Neural progenitor cell (in vitro differentiated cells): ENCODE measurements around the gene DOHH. TPM values are rescaled to one million over a fixed set of nuclear protein-coding genes. Genes with fewer than 3 reads are reported as not detected.
A peak's percentile ranks its signal among the peaks of the same experiment; 100 is the strongest.

Experiments
- DNase-seq: peaks from one replicate; pipeline ENCODE4 v3.0.0-alpha.2; 2016; ENCODE audit warnings: low spot score
- H2AFZ ChIP-seq: fragments of 200-600 bp; sonication (generic); replicated peaks from 2 replicates; pipeline ENCODE4 v1.6.1; 2016; ENCODE audit warnings: antibody characterized with exemption
- H3F3A ChIP-seq: fragments of 200-600 bp; sonication (generic); 2 replicates; pipeline ENCODE4 v1.6.1; 2016; ENCODE audit warnings: antibody characterized with exemption, low read depth
- H3K27ac ChIP-seq: fragments of 200-600 bp; sonication (generic); 2 replicates; pipeline ENCODE4 v1.5.1; 2016; ENCODE audit warnings: mild to moderate bottlenecking
- H3K27me3 ChIP-seq: fragments of 200-600 bp; sonication (generic); 2 replicates; pipeline ENCODE4 v1.6.1; 2016; ENCODE audit warnings: mild to moderate bottlenecking, moderate library complexity
- H3K36me3 ChIP-seq: fragments of 200-600 bp; sonication (generic); 2 replicates; pipeline ENCODE4 v1.5.1; 2016
- H3K4me1 ChIP-seq: fragments of 200-600 bp; sonication (generic); 2 replicates; pipeline ENCODE4 v1.6.1; 2016; ENCODE audit warnings: mixed run types
- H3K4me2 ChIP-seq: fragments of 200-600 bp; sonication (generic); 2 replicates; pipeline ENCODE4 v1.6.1; 2016
- H3K4me3 ChIP-seq: fragments of 200-600 bp; sonication (generic); 2 replicates; pipeline ENCODE4 v1.5.1; 2016
- H3K79me2 ChIP-seq: fragments of 200-600 bp; sonication (generic); 2 replicates; pipeline ENCODE4 v1.6.1; 2016; ENCODE audit warnings: low read depth
- H3K9ac ChIP-seq: fragments of 200-600 bp; sonication (generic); 2 replicates; pipeline ENCODE4 v1.6.1; 2016
- H3K9me3 ChIP-seq: fragments of 200-600 bp; sonication (generic); 2 replicates; pipeline ENCODE4 v1.5.1; 2016; ENCODE audit warnings: low read depth
- H4K20me1 ChIP-seq: fragments of 200-600 bp; sonication (generic); 2 replicates; pipeline ENCODE4 v1.6.1; 2016; ENCODE audit warnings: low read depth
- H3K27ac Mint-ChIP-seq: 3 replicates; pipeline ENCODE4 v1.8.0; 2021; ENCODE audit warnings: mixed read lengths
- H3K27me3 Mint-ChIP-seq: 2 replicates; pipeline ENCODE4 v1.8.0; 2022; ENCODE audit warnings: low read depth, mild to moderate bottlenecking, inconsistent platforms, moderate library complexity, mixed read lengths; ENCODE audit not compliant: insufficient read depth
- H3K36me3 Mint-ChIP-seq: 3 replicates; pipeline ENCODE4 v1.8.0; 2021; ENCODE audit warnings: mixed read lengths
- H3K4me1 Mint-ChIP-seq: 3 replicates; pipeline ENCODE4 v1.8.0; 2021; ENCODE audit warnings: mixed read lengths
- H3K4me3 Mint-ChIP-seq: 3 replicates; pipeline ENCODE4 v1.8.0; 2021; ENCODE audit warnings: mild to moderate bottlenecking, moderate library complexity, mixed read lengths
- H3K9me3 Mint-ChIP-seq: 3 replicates; pipeline ENCODE4 v1.8.0; 2020; ENCODE audit warnings: mixed read lengths
- EZH2 ChIP-seq: fragments of 200-600 bp; sonication (generic); IDR thresholded peaks from 2 replicates; pipeline ENCODE4 v1.6.1; 2017; ENCODE audit warnings: antibody characterized with exemption, mild to moderate bottlenecking, moderate library complexity
- EZH2phosphoT487 ChIP-seq: fragments of 200-600 bp; sonication (generic); IDR thresholded peaks from 2 replicates; pipeline ENCODE4 v1.6.1; 2017; ENCODE audit warnings: antibody characterized with exemption
- total RNA-seq: library from RNA; depleted of rRNA; stranded (reverse); fragments of >200 nt; gene quantifications from 2 replicates; pipeline ENCODE4 v1.2.3, GENCODE V29; 2015; ENCODE audit warnings: low replicate concordance
- TF ChIP-seq, protein P1 (sequence below): fragments of 200-600 bp; sonication (generic); IDR thresholded peaks from 2 replicates; pipeline ENCODE4 v1.5.1; 2017; ENCODE audit warnings: antibody characterized with exemption, mild to moderate bottlenecking

Gene DOHH
- total RNA-seq, 1 donor from 2014 or later, result 0.69 TPM

GRCh38 chr19:3504735-3505134 lies 4.3 kb upstream of the DOHH start:
- Histone ChIP-seq H3K27ac (no peak overlapping the region), H3K27me3 (no peaks in the 10 kb centered on the region), H3K79me2 (peaks cover 40% of the 10 kb centered on the region), H3F3A (peaks cover 8% of the 10 kb centered on the region), H2AFZ (no peak overlapping the region), H3K4me3 (no peak overlapping the region), H3K9ac (no peak overlapping the region), H3K4me2 (no peak overlapping the region), H3K4me1 (peaks cover 13% of the 10 kb centered on the region), H4K20me1 (peaks cover 32% of the 10 kb centered on the region), H3K9me3 (no peaks in the 10 kb centered on the region), H3K36me3 (no peaks in the 10 kb centered on the region)
- peaks cover 8% of the 10 kb centered on the region for H3K27me3 Mint-ChIP-seq
- H3K4me3 Mint-ChIP-seq, result peak overlapping the region; percentile 94
- peak overlapping the region; percentile 48 for H3K27ac Mint-ChIP-seq
- no peaks in the 10 kb centered on the region for H3K9me3 Mint-ChIP-seq
- H3K4me1 Mint-ChIP-seq, result peaks cover 41% of the 10 kb centered on the region
- no peak for TF ChIP-seq EZH2
- TF ChIP-seq, protein P1, sequence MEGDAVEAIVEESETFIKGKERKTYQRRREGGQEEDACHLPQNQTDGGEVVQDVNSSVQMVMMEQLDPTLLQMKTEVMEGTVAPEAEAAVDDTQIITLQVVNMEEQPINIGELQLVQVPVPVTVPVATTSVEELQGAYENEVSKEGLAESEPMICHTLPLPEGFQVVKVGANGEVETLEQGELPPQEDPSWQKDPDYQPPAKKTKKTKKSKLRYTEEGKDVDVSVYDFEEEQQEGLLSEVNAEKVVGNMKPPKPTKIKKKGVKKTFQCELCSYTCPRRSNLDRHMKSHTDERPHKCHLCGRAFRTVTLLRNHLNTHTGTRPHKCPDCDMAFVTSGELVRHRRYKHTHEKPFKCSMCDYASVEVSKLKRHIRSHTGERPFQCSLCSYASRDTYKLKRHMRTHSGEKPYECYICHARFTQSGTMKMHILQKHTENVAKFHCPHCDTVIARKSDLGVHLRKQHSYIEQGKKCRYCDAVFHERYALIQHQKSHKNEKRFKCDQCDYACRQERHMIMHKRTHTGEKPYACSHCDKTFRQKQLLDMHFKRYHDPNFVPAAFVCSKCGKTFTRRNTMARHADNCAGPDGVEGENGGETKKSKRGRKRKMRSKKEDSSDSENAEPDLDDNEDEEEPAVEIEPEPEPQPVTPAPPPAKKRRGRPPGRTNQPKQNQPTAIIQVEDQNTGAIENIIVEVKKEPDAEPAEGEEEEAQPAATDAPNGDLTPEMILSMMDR, result no peak
- no peak for TF ChIP-seq EZH2phosphoT487
- no peak for DNase-seq
- H3K36me3 Mint-ChIP-seq, result peaks cover 6% of the 10 kb centered on the region

GRCh38 chr19:3503036-3503572 lies 2.6 kb upstream of the DOHH start:
- Mint-ChIP-seq H3K9me3 (no peaks in the 10 kb centered on the region), H3K4me1 (peaks cover 34% of the 10 kb centered on the region), H3K27me3 (peaks cover 7% of the 10 kb centered on the region), H3K4me3 (no peak overlapping the region), H3K36me3 (no peaks in the 10 kb centered on the region), H3K27ac (no peak overlapping the region)
- TF ChIP-seq, protein P1, result no peak
- no peak for TF ChIP-seq EZH2
- Histone ChIP-seq H3K27me3 (no peaks in the 10 kb centered on the region), H3F3A (peaks cover 8% of the 10 kb centered on the region), H2AFZ (no peak overlapping the region), H3K9me3 (no peaks in the 10 kb centered on the region), H3K4me2 (no peak overlapping the region), H3K4me3 (no peak overlapping the region), H4K20me1 (peaks cover 16% of the 10 kb centered on the region), H3K79me2 (peaks cover 40% of the 10 kb centered on the region), H3K36me3 (no peaks in the 10 kb centered on the region), H3K4me1 (peaks cover 17% of the 10 kb centered on the region), H3K9ac (no peak overlapping the region), H3K27ac (no peak overlapping the region)
- DNase-seq, result no peak

DNA sequence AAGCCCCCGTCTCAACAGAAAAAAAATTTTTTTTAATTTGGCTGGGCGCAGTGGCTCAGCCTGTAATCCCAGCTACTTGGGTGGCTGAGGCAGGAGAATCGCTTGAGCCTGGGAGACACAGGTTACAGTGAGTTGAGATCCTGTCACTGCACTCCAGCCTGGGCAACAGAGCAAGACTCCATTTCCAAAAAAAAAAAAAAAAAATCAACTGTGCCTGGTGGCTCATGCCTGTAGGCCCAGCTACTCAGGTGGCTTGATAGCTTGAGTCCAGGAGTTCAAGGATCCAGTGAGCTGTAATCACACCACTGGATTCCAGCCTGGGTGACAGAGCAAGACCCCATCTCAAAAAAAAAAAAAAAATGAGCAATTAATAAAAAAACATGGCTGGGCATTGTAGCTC lies 1.3 kb upstream of the DOHH start:
- no peak for DNase-seq
- Histone ChIP-seq H3K9ac (no peak overlapping the region), H4K20me1 (peaks cover 3% of the 10 kb centered on the region), H3F3A (peaks cover 8% of the 10 kb centered on the region), H3K4me2 (no peak overlapping the region), H3K27me3 (no peaks in the 10 kb centered on the region), H3K27ac (no peak overlapping the region), H2AFZ (no peak overlapping the region), H3K36me3 (no peaks in the 10 kb centered on the region), H3K79me2 (peaks cover 31% of the 10 kb centered on the region), H3K4me3 (no peak overlapping the region), H3K4me1 (peaks cover 10% of the 10 kb centered on the region), H3K9me3 (no peaks in the 10 kb centered on the region)
- TF ChIP-seq, protein P1, result no peak
- no peak for TF ChIP-seq EZH2
- TF ChIP-seq EZH2phosphoT487, result no peak
- peaks cover 2% of the 10 kb centered on the region for H3K27me3 Mint-ChIP-seq
- H3K4me3 Mint-ChIP-seq, result no peak overlapping the region
- H3K9me3 Mint-ChIP-seq, result no peaks in the 10 kb centered on the region
- peaks cover 26% of the 10 kb centered on the region for H3K4me1 Mint-ChIP-seq
- H3K36me3 Mint-ChIP-seq, result peaks cover 5% of the 10 kb centered on the region
- H3K27ac Mint-ChIP-seq, result no peak overlapping the region
